H1 (cell line): ENCODE results near the gene MYO15A. TPM values are rescaled to one million over a fixed set of nuclear protein-coding genes. Genes with fewer than 3 reads are reported as not detected.

Source experiments
- CTCF ChIA-PET: fragments of 300-600 bp; sonication (Branson Sonifier 250); formaldehyde crosslinking; loops from one replicate; lab custom pipeline; 2021; ENCODE audit not compliant: partially characterized antibody; lab: Charles Lee
- POLR2A ChIA-PET: fragments of 300-600 bp; sonication (Branson Sonifier 250); formaldehyde crosslinking; loops from one replicate; lab custom pipeline; 2021; ENCODE audit warnings: inconsistent platforms; ENCODE audit not compliant: partially characterized antibody; lab: Charles Lee
- DNase-seq, 2 experiments: peaks; one replicate each; pipeline versions ENCODE4 v3.0.0 to v3.0.0-alpha.2; 2010 to 2022; ENCODE audit warnings: low spot score in 2 of 2, low read depth in 1 of 2, mixed read lengths in 1 of 2
- FAIRE-seq: peaks from 2 replicates; lab custom pipeline; 2011; peaks lifted over from hg19 to GRCh38; lab: Jason Lieb, UNC
- H2AFZ ChIP-seq: 2 replicates; pipeline ENCODE4 v1.8.1; 2012; ENCODE audit warnings: low read length, inconsistent platforms
- H2AK5ac ChIP-seq: 2 replicates; pipeline ENCODE4 v1.6.1; 2013; ENCODE audit warnings: low read depth, low read length
- H2BK120ac ChIP-seq: replicated peaks from 2 replicates; pipeline ENCODE3; 2013; ENCODE audit warnings: low read depth, low read length, inconsistent platforms
- H2BK12ac ChIP-seq: 2 replicates; pipeline ENCODE4 v1.6.1; 2013; ENCODE audit warnings: low read depth, low read length
- H2BK15ac ChIP-seq: 2 replicates; pipeline ENCODE4 v1.6.1; 2013; ENCODE audit warnings: low read length
- H2BK20ac ChIP-seq: 2 replicates; pipeline ENCODE4 v1.6.1; 2013; ENCODE audit warnings: low read length
- H2BK5ac ChIP-seq: 2 replicates; pipeline ENCODE4 v1.6.1; 2013; ENCODE audit warnings: low read depth, low read length
- H3K14ac ChIP-seq: 2 replicates; pipeline ENCODE4 v1.6.1; 2013; ENCODE audit warnings: inconsistent platforms; ENCODE audit not compliant: insufficient read length
- H3K18ac ChIP-seq: 2 replicates; pipeline ENCODE4 v1.6.1; 2013; ENCODE audit warnings: low read length; ENCODE audit errors: extremely low read depth
- H3K23ac ChIP-seq: 2 replicates; pipeline ENCODE4 v1.6.1; 2013; ENCODE audit warnings: inconsistent platforms; ENCODE audit not compliant: insufficient read length
- H3K23me2 ChIP-seq: 2 replicates; pipeline ENCODE4 v1.6.1; 2013; ENCODE audit warnings: low read depth, low read length
- H3K27ac ChIP-seq: 2 replicates; pipeline ENCODE4 v1.6.1; 2011; ENCODE audit warnings: low read depth, low read length, inconsistent platforms
- H3K27me3 ChIP-seq, 4 experiments: replicated peaks in 1 of 4; 1 replicate in 1 of 4; 2 replicates in 3 of 4; pipeline versions ENCODE4 v1.6.1 to v1.8.1; 2011 to 2013; ENCODE audit warnings: low read length in 3 of 4, mild to moderate bottlenecking in 3 of 4, inconsistent platforms in 2 of 4, mixed read lengths in 2 of 4, moderate library complexity in 1 of 4; ENCODE audit not compliant: control insufficient read depth in 3 of 4, insufficient read depth in 3 of 4; ENCODE audit errors: extremely low read depth in 1 of 4
- H3K36me3 ChIP-seq, 4 experiments: 2 replicates each; pipeline versions ENCODE4 v1.6.1 to v1.8.1; 2011 to 2013; ENCODE audit warnings: mild to moderate bottlenecking in 4 of 4, low read length in 3 of 4, moderate library complexity in 2 of 4, control low read depth in 1 of 4, inconsistent platforms in 1 of 4; ENCODE audit not compliant: insufficient read depth in 4 of 4, control insufficient read depth in 2 of 4
- H3K4ac ChIP-seq: replicated peaks from 2 replicates; pipeline ENCODE3; 2013; ENCODE audit warnings: low read length, low read depth, mixed read lengths, inconsistent platforms; ENCODE audit not compliant: insufficient read length
- H3K4me1 ChIP-seq, 4 experiments: replicated peaks in 1 of 4; 1 replicate in 1 of 4; 2 replicates in 3 of 4; pipeline versions ENCODE4 v1.6.1 to v1.8.1; 2011 to 2013; ENCODE audit warnings: low read length in 3 of 4, inconsistent platforms in 2 of 4, mixed read lengths in 1 of 4; ENCODE audit not compliant: insufficient read depth in 4 of 4, control insufficient read depth in 3 of 4
- H3K4me2 ChIP-seq, 2 experiments: 2 replicates each; pipeline versions ENCODE4 v1.6.1 to v1.8.1; 2011 to 2013; ENCODE audit warnings: low read depth in 2 of 2, low read length in 2 of 2, control low read depth in 1 of 2, inconsistent platforms in 1 of 2, mild to moderate bottlenecking in 1 of 2; ENCODE audit not compliant: insufficient read depth in 1 of 2
- H3K4me3 ChIP-seq, 4 experiments: fragments of 200-600, 300-600 bp in 1 of 4; sonication (generic), shearing (Covaris generic), sonication (Bioruptor Twin) in 1 of 4; 2 replicates each; pipeline versions ENCODE4 v1.5.1 to v1.8.1; 2011 to 2016; ENCODE audit warnings: low read length in 4 of 4, low read depth in 3 of 4, control low read depth in 2 of 4, inconsistent platforms in 2 of 4, mild to moderate bottlenecking in 2 of 4, mixed read lengths in 1 of 4, moderate library complexity in 1 of 4; ENCODE audit not compliant: insufficient read depth in 2 of 4; ENCODE audit errors: extremely low read depth in 1 of 4
- H3K56ac ChIP-seq: replicated peaks from 2 replicates; pipeline ENCODE3; 2013; ENCODE audit warnings: low read depth, mild to moderate bottlenecking, mixed read lengths, low read length, inconsistent platforms; ENCODE audit not compliant: insufficient read length
- H3K79me1 ChIP-seq: 2 replicates; pipeline ENCODE4 v1.6.1; 2013; ENCODE audit warnings: low read depth, low read length, control low read depth
- H3K79me2 ChIP-seq, 2 experiments: 2 replicates each; pipeline versions ENCODE4 v1.6.1 to v1.8.1; 2012 to 2013; ENCODE audit warnings: low read length in 2 of 2, mild to moderate bottlenecking in 2 of 2, inconsistent platforms in 1 of 2; ENCODE audit not compliant: insufficient read depth in 2 of 2, control insufficient read depth in 1 of 2
- H3K9ac ChIP-seq, 4 experiments: replicated peaks in 1 of 4; 1 replicate in 1 of 4; 2 replicates in 3 of 4; pipeline versions ENCODE4 v1.6.1 to v1.8.1; 2011 to 2013; ENCODE audit warnings: low read depth in 3 of 4, low read length in 3 of 4, control low read depth in 2 of 4, mild to moderate bottlenecking in 2 of 4, moderate library complexity in 2 of 4, inconsistent platforms in 1 of 4; ENCODE audit errors: extremely low read depth in 1 of 4
- H3K9me3 ChIP-seq, 2 experiments: 2 replicates each; pipeline versions ENCODE4 v1.6.1 to v1.8.1; 2012 to 2013; ENCODE audit warnings: mild to moderate bottlenecking in 2 of 2, moderate library complexity in 2 of 2, control low read depth in 1 of 2, inconsistent platforms in 1 of 2, low read depth in 1 of 2, low read length in 1 of 2, mixed read lengths in 1 of 2; ENCODE audit not compliant: insufficient read depth in 2 of 2
- H4K20me1 ChIP-seq, 2 experiments: replicated peaks in 1 of 2; 2 replicates each; pipeline versions ENCODE3 to v1.8.1; 2011 to 2013; ENCODE audit warnings: inconsistent platforms in 2 of 2, low read length in 2 of 2, mild to moderate bottlenecking in 1 of 2; ENCODE audit not compliant: insufficient read depth in 2 of 2, control insufficient read depth in 1 of 2
- H4K5ac ChIP-seq: 2 replicates; pipeline ENCODE4 v1.6.1; 2013; ENCODE audit warnings: low read length, low read depth, mixed read lengths, inconsistent platforms; ENCODE audit not compliant: insufficient read length
- H4K8ac ChIP-seq: 2 replicates; pipeline ENCODE4 v1.8.0; 2013; ENCODE audit warnings: mild to moderate bottlenecking, moderate library complexity, low read length, inconsistent platforms; ENCODE audit not compliant: insufficient read depth; ENCODE audit errors: extremely low read depth
- H4K91ac ChIP-seq: replicated peaks from 2 replicates; pipeline ENCODE3; 2013; ENCODE audit warnings: low read length, mixed read lengths, inconsistent platforms; ENCODE audit not compliant: insufficient read length
- CBX8 ChIP-seq: fragments of 300-800, 300-1000 bp; sonication (generic); IDR thresholded peaks from 2 replicates; pipeline ENCODE4 v1.7.1; 2016; ENCODE audit warnings: low read depth, low read length, borderline replicate concordance
- CEBPB ChIP-seq: IDR thresholded peaks from 2 replicates; pipeline ENCODE4 v1.6.1; 2012; ENCODE audit warnings: low read depth, low read length
- CREB1 ChIP-seq: IDR thresholded peaks from 2 replicates; pipeline ENCODE4 v1.6.1; 2012; ENCODE audit warnings: inconsistent platforms
- CTCF ChIP-seq, 3 experiments: IDR thresholded peaks; 1 replicate in 2 of 3; 2 replicates in 1 of 3; pipeline versions ENCODE4 v1.5.1 to v1.6.1; 2011; ENCODE audit warnings: low read length in 3 of 3, mild to moderate bottlenecking in 3 of 3, inconsistent platforms in 2 of 3, low read depth in 1 of 3, moderate library complexity in 1 of 3; ENCODE audit not compliant: insufficient read depth in 1 of 3; ENCODE audit errors: control extremely low read depth in 1 of 3
- GTF2F1 ChIP-seq: IDR thresholded peaks from 2 replicates; pipeline ENCODE4 v1.6.1; 2012; ENCODE audit warnings: low read depth, low read length, improper control_type of control experiment, borderline replicate concordance
- HDAC6 ChIP-seq: IDR thresholded peaks from one replicate; pipeline ENCODE4 v1.7.1; 2012; ENCODE audit warnings: low read depth, mild to moderate bottlenecking, inconsistent platforms, low read length, moderate library complexity
- JUND ChIP-seq: IDR thresholded peaks from 2 replicates; pipeline ENCODE4 v1.6.1; 2011; ENCODE audit warnings: mild to moderate bottlenecking, improper control_type of control experiment, low read length
- POU5F1 ChIP-seq: IDR thresholded peaks from 2 replicates; pipeline ENCODE4 v1.6.1; 2011; ENCODE audit warnings: low read depth, mild to moderate bottlenecking, low read length, moderate library complexity
- SRF ChIP-seq: IDR thresholded peaks from 2 replicates; pipeline ENCODE4 v1.6.1; 2011; ENCODE audit warnings: mild to moderate bottlenecking, low read depth, low read length, moderate library complexity
- TAF1 ChIP-seq: IDR thresholded peaks from 2 replicates; pipeline ENCODE4 v1.6.1; 2011; ENCODE audit warnings: mild to moderate bottlenecking, low read depth, low read length
- TBP ChIP-seq: IDR thresholded peaks from 2 replicates; pipeline ENCODE4 v1.6.1; 2011; ENCODE audit warnings: low read depth, low read length, improper control_type of control experiment
- TEAD4 ChIP-seq: IDR thresholded peaks from 2 replicates; pipeline ENCODE4 v1.6.1; 2012; ENCODE audit warnings: low read depth, low read length, inconsistent platforms, mixed read lengths
- WGBS, 2 experiments: shearing (Covaris generic) in 1 of 2; methylation state at CpG; one replicate each; pipeline versions ENCODE4 v1.1.6 to v1.1.7; 2013 to 2015; ENCODE audit warnings: low lambda C conversion rate in 2 of 2, mixed read lengths in 2 of 2, inconsistent platforms in 1 of 2, low coverage in 1 of 2, missing lambda C conversion rate in 1 of 2; ENCODE audit not compliant: insufficient replicate concordance in 2 of 2, insufficient coverage in 1 of 2, insufficient read length in 1 of 2; ENCODE audit errors: extremely low coverage in 1 of 2, missing lambda C conversion rate in 1 of 2; 5-methylcytosine and 5-hydroxymethylcytosine counted together
- polyA plus RNA-seq, 7 experiments: library from polyadenylated mRNA; depleted of rRNA in 3 of 7; stranded (reverse) in 5 of 7; unstranded in 2 of 7; fragments of >200 nt in 5 of 7; fragments of 200-250 nt in 2 of 7; gene quantifications; 1 replicate in 5 of 7; 2 replicates in 1 of 7; 4 replicates in 1 of 7; pipeline versions ENCODE4 v1.2.1 to v1.2.3, GENCODE V29; 2011 to 2013; ENCODE audit warnings: missing spikeins in 2 of 7, mixed read lengths in 2 of 7
- total RNA-seq: library from RNA; stranded (reverse); fragmentation: NEBNext Ultra II Directional; extraction: Animal tissue kit (Norgen Biotek cat#: 25700); gene quantifications from 2 replicates; pipeline ENCODE4 v1.2.1, GENCODE V29; 2021
- TF ChIP-seq, protein P1 (sequence below): IDR thresholded peaks from 2 replicates; pipeline ENCODE4 v1.6.1; 2012; ENCODE audit warnings: inconsistent platforms

The MYO15A gene
- total and polyA plus RNA-seq, 2 of the 8 experiments (the other 6 are each of a cell fraction or from before 2014, with no cell fraction given) = 1.6 to 4.2 TPM

DNA sequence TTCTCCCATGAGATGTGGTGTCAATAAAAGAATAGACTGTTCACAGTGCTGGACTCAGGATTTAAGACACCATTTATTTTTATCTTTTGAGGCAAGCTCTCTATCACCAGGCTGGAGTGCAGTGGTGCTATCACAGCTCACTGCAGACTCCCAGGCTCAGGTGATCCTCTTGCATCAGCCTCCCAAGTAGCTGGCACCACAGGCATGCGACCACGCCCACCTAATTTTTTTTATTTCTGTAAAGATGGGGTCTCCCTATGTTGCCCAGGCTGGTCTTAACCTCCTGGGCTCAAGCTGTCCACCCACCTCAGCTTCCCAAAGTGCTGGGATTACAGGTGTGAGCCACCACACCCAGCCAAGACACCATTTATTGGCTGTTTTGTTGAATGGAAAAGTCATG, 39.5 kb upstream of the MYO15A start:
- Histone ChIP-seq H3K9me3 (no peaks in the 10 kb centered on the region), H2BK20ac (no peak overlapping the region), H3K18ac (no peak overlapping the region), H3K23ac (no peak overlapping the region), H2BK12ac (no peak overlapping the region), H3K4me1 (peaks cover 0 to 4% (median 0%) of the 10 kb centered on the region in 4 experiments; a peak in 1 of 7 replicates), H3K27ac (no peak overlapping the region), H3K27me3 (no peaks in the 10 kb centered on the region), H3K79me2 (no peaks in the 10 kb centered on the region), H3K9ac (no peak overlapping the region), H4K20me1 (no peaks in the 10 kb centered on the region), H2AFZ (no peak overlapping the region), H2BK120ac (no peak overlapping the region), H3K4ac (no peak overlapping the region), H3K23me2 (no peaks in the 10 kb centered on the region; the same call in 1 of the 2 replicates), H4K8ac (no peak overlapping the region), H3K4me2 (no peak overlapping the region), H2BK15ac (no peak overlapping the region), H2BK5ac (no peak overlapping the region), H3K14ac (no peak overlapping the region), H3K36me3 (peaks cover 0 to 6% (median 5%) of the 10 kb centered on the region in 4 experiments; a peak in 4 of 8 replicates), H4K5ac (no peak overlapping the region), H3K4me3 (no peak overlapping the region), H4K91ac (no peak overlapping the region), H3K56ac (no peak overlapping the region), H3K79me1 (no peaks in the 10 kb centered on the region), H2AK5ac (no peak overlapping the region)
- POLR2A ChIA-PET = interaction anchor here (1.4 to 2.2 kb wide), 3 partner anchors 20 to 233 kb away, joined by 3 to 5 read pairs (median 4); partner anchors contain the start of gene SREBF1
- CTCF ChIA-PET = interaction anchor here (0.5 to 1.8 kb wide), 4 partner anchors 8 to 40 kb away, joined by 3 to 6 read pairs (median 3); no protein-coding TSS in a partner anchor
- WGBS, 2 experiments = 100% methylated on average over 2 of the region's 2 CpGs; no CpG with 5 or more reads in 1 of the 2 experiments
- no peak for FAIRE-seq
- DNase-seq = no peak
- TF ChIP-seq CBX8 (no peak), TAF1 (no peak), POU5F1 (no peak), GTF2F1 (no peak), TEAD4 (no peak), CTCF (IDR thresholded peaks at IDR 0.05; ENCODE audit: control extremely low read depth in 1 of 3, insufficient read depth in 1 of 3, low read depth in 1 of 3, low read length in 3 of 3) (no peak), JUND (no peak), SRF (no peak), CEBPB (no peak), TBP (no peak), HDAC6 (no peak), CREB1 (no peak)
- TF ChIP-seq, protein P1, sequence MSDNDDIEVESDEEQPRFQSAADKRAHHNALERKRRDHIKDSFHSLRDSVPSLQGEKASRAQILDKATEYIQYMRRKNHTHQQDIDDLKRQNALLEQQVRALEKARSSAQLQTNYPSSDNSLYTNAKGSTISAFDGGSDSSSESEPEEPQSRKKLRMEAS = no peak
